Gastrocnemius medialis (tissue), 4 donors: Measurements from ENCODE around the gene PKN1. TPM values are rescaled to one million over a fixed set of nuclear protein-coding genes. Genes with fewer than 3 reads are reported as not detected.

ENCODE experiments used
- ATAC-seq, 2 donors: fragments of 150-250 bp; one replicate each; pipeline ENCODE4 v1.9.1; 2016
- DNase-seq, 2 donors: peaks; one replicate each; pipeline ENCODE4 v3.0.0-alpha.2; 2019
- H3K27ac ChIP-seq, 4 donors: fragments of 200-600 bp; sonication (generic); 1 replicate in 1 of 4; 2 replicates in 3 of 4; pipeline ENCODE4 v1.5.1; 2016 to 2018; ENCODE audit warnings: mild to moderate bottlenecking in 2 of 4, moderate library complexity in 1 of 4
- H3K27me3 ChIP-seq, 3 donors: fragments of 200-600 bp; sonication (generic) in 2 of 3; 1 replicate in 1 of 3; 2 replicates in 2 of 3; pipeline versions ENCODE4 v1.5.1 to v1.6.0; 2016 to 2019; ENCODE audit warnings: mild to moderate bottlenecking in 1 of 3, moderate library complexity in 1 of 3
- H3K36me3 ChIP-seq, 2 donors: fragments of 200-600 bp; sonication (generic) in 1 of 2; one replicate each; pipeline ENCODE4 v1.5.1; 2017 to 2018
- H3K4me1 ChIP-seq, 2 donors: fragments of 200-600 bp; sonication (generic) in 1 of 2; one replicate each; pipeline ENCODE4 v1.5.1; 2016 to 2017; ENCODE audit warnings: mild to moderate bottlenecking in 2 of 2
- H3K4me3 ChIP-seq, 4 donors: fragments of 200-600 bp; sonication (generic) in 3 of 4; 1 replicate in 1 of 4; 2 replicates in 3 of 4; pipeline ENCODE4 v1.5.1; 2016 to 2019; ENCODE audit warnings: mild to moderate bottlenecking in 2 of 4
- H3K9me3 ChIP-seq, 3 donors: fragments of 200-600 bp; sonication (generic) in 2 of 3; 1 replicate in 1 of 3; 2 replicates in 2 of 3; pipeline ENCODE4 v1.5.1; 2016 to 2019
- POLR2A ChIP-seq, 2 donors: fragments of 450-650 bp; IDR thresholded peaks; one replicate each; pipeline ENCODE4 v1.6.1; 2017; ENCODE audit warnings: antibody characterized with exemption in 2 of 2, mild to moderate bottlenecking in 2 of 2, moderate library complexity in 2 of 2
- in situ Hi-C, 4 donors: fragments of 200-750 bp; cut with MboI; loops; one replicate each; pipeline versions ENCODE4 v1.15.0 to v1.8.0; 2017; ENCODE audit warnings: low sequenced_read_pairs in 4 of 4
- intact Hi-C: fragments of 100-400 bp; cut with DNase I; formaldehyde crosslinking; loops from one replicate; pipeline ENCODE4 v1.15.1; 2023; ENCODE audit warnings: low total_unique reads
- total RNA-seq, 4 donors: library from RNA; depleted of rRNA; stranded (reverse); fragments of >200 nt; gene quantifications; one replicate each; pipeline versions ENCODE4 v1.1.0 to v1.2.3, GENCODE V29; 2016
- TF ChIP-seq, protein P1 (sequence below), 5 experiments: fragments of 450-650 bp in 3 of 5; fragments of 200-600 bp in 2 of 5; sonication (generic) in 2 of 5; IDR thresholded peaks in 4 of 5; conservative IDR thresholded peaks in 1 of 5; 1 replicate in 4 of 5; 2 replicates in 1 of 5; pipeline ENCODE4 v1.5.1; 2016 to 2019; ENCODE audit warnings: antibody characterized with exemption in 5 of 5, mild to moderate bottlenecking in 3 of 5, moderate library complexity in 3 of 5

PKN1 gene
- total RNA-seq, 4 donors from 2014 or later, result 52.1 to 130 (median 81.3) TPM

GRCh38 chr19:14406645-14407401 is 26.3 kb upstream of the PKN1 start:
- Histone ChIP-seq H3K4me1 (no peaks in the 10 kb centered on the region), H3K36me3 (peaks cover 0 to 85% of the 10 kb centered on the region in 2 donors), H3K4me3 (no peak overlapping the region), H3K27me3 (no peaks in the 10 kb centered on the region), H3K9me3 (no peaks in the 10 kb centered on the region), H3K27ac (peak overlapping the region; percentile 74 to 82 (median 80))
- no peak for DNase-seq
- in situ Hi-C loops, result no loop called here
- no peak for TF ChIP-seq POLR2A (IDR thresholded peaks at IDR 0.05)
- intact Hi-C loops, result loop anchor here (5.0 kb wide), 1 partner anchor 270 kb away; the partner anchor contains the start of gene ASF1B
- ATAC-seq, result no peak

GRCh38 chr19:14407605-14408484 is 25.3 kb upstream of the PKN1 start:
- H3K36me3 ChIP-seq, result peaks cover 0 to 91% of the 10 kb centered on the region in 2 donors
- DNase-seq (peak in 1 of 2 donors; percentile 10), ATAC-seq (no peak)
- in situ Hi-C loops (no loop called here), intact Hi-C loops (loop anchor here (5.0 kb wide), 1 partner anchor 271 kb away; the partner anchor contains the start of gene ASF1B)
- H3K27me3 ChIP-seq, result no peaks in the 10 kb centered on the region
- no peaks in the 10 kb centered on the region for H3K9me3 ChIP-seq
- H3K4me3 ChIP-seq, result no peak overlapping the region
- TF ChIP-seq, protein P1, sequence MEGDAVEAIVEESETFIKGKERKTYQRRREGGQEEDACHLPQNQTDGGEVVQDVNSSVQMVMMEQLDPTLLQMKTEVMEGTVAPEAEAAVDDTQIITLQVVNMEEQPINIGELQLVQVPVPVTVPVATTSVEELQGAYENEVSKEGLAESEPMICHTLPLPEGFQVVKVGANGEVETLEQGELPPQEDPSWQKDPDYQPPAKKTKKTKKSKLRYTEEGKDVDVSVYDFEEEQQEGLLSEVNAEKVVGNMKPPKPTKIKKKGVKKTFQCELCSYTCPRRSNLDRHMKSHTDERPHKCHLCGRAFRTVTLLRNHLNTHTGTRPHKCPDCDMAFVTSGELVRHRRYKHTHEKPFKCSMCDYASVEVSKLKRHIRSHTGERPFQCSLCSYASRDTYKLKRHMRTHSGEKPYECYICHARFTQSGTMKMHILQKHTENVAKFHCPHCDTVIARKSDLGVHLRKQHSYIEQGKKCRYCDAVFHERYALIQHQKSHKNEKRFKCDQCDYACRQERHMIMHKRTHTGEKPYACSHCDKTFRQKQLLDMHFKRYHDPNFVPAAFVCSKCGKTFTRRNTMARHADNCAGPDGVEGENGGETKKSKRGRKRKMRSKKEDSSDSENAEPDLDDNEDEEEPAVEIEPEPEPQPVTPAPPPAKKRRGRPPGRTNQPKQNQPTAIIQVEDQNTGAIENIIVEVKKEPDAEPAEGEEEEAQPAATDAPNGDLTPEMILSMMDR (IDR thresholded peaks at IDR 0.05 in 4 of 5, conservative IDR thresholded peaks at IDR 0.05 in 1 of 5), result no peak
- TF ChIP-seq POLR2A (IDR thresholded peaks at IDR 0.05), result no peak
- H3K27ac ChIP-seq, result no peak overlapping the region
- no peaks in the 10 kb centered on the region for H3K4me1 ChIP-seq

DNA sequence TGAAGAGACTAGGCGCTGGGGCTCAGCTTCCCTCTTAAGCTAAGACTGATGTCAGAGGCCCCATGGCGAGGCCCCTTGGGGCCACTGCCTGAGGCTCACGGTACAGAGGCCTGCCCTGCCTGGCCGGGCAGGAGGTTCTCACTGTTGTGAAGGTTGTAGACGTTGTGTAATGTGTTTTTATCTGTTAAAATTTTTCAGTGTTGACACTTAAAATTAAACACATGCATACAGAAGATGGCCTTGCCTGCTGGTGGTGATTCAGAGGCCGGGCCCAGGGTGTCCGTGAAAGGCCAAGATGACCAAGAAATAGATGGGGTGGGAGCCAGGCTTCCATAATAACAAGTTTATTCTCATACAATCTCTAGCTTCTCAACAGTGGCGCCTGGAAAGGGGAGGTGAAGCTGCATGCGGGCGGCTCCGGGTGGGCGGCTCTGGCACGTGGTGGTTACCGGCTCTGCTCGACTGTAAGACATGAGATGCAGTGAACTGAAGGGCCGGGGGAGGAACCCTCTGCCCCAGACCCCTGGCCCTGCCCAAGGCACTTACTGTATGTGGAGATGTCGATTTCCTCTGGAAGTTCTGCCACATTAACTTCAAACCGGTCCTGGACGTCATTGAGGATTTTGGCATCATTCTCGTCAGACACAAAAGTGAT is 24.5 kb upstream of the PKN1 start:
- H3K27me3 ChIP-seq, result no peaks in the 10 kb centered on the region
- no peak overlapping the region for H3K4me3 ChIP-seq
- TF ChIP-seq, protein P1 (IDR thresholded peaks at IDR 0.05 in 4 of 5, conservative IDR thresholded peaks at IDR 0.05 in 1 of 5), result no peak
- TF ChIP-seq POLR2A (IDR thresholded peaks at IDR 0.05), result no peak
- no peaks in the 10 kb centered on the region for H3K9me3 ChIP-seq
- intact Hi-C loops (loop anchor here (5.0 kb wide), 1 partner anchor 271 kb away; the partner anchor contains the start of gene ASF1B), in situ Hi-C loops (no loop called here)
- no peaks in the 10 kb centered on the region for H3K4me1 ChIP-seq
- ATAC-seq, result no peak
- H3K27ac ChIP-seq, result no peak overlapping the region
- DNase-seq, result no peak
- peaks cover 0 to 87% of the 10 kb centered on the region in 2 donors for H3K36me3 ChIP-seq

GRCh38 chr19:14409146-14410023 is 23.7 kb upstream of the PKN1 start:
- in situ Hi-C loops (no loop called here), intact Hi-C loops (loop anchor here (5.0 kb wide), 1 partner anchor 272 kb away; the partner anchor contains the start of gene ASF1B)
- Histone ChIP-seq H3K4me3 (no peak overlapping the region), H3K36me3 (peaks cover 0 to 82% of the 10 kb centered on the region in 2 donors), H3K27ac (no peak overlapping the region), H3K27me3 (no peaks in the 10 kb centered on the region), H3K9me3 (no peaks in the 10 kb centered on the region), H3K4me1 (peaks cover 0 to 3% of the 10 kb centered on the region in 2 donors)
- no peak for ATAC-seq
- DNase-seq, result no peak
- TF ChIP-seq, protein P1 (IDR thresholded peaks at IDR 0.05 in 4 of 5, conservative IDR thresholded peaks at IDR 0.05 in 1 of 5), result no peak
- no peak for TF ChIP-seq POLR2A (IDR thresholded peaks at IDR 0.05)
